LNCaP clone FGC (cell line): ENCODE data around the gene SIRPB1.
"Not testable (repeated sequence)": the region's sequence is repeated elsewhere in the genome, so short reads cannot be mapped to it uniquely, and the experiment has no call there.

Source experiments
- DNase-seq: peaks from one replicate; pipeline ENCODE4 v3.0.0-alpha.2; 2011; ENCODE audit warnings: low read depth
- H3K4me3 ChIP-seq: 2 replicates; pipeline ENCODE4 v1.5.1; 2011; ENCODE audit warnings: mild to moderate bottlenecking, low read depth, low read length, control low read depth
- TF ChIP-seq, protein P1 (sequence below): IDR thresholded peaks from 2 replicates; pipeline ENCODE4 v1.5.1; 2012; ENCODE audit warnings: mild to moderate bottlenecking; ENCODE audit not compliant: control insufficient read depth, insufficient read depth; ENCODE audit errors: extremely low read depth

SIRPB1 gene

DNA sequence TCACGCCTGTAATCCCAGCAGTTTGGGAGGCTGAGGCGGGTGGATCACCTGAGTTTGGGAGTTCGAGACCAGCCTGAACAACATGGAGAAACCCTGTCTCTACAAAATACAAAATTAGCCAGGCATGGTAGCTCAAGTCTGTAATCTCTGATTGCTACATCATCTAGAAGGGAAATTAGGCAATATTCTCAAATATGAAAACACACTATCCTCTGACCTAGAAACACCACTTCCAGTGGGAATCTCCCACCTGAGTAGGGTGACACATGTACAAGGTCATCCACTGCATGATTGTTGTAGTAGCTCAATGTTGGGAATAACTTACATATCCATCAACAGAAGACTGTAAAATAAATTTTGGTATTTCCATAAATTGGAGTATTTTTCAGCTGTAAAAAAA is 43.2 kb downstream of the SIRPB1 start:
- H3K4me3 ChIP-seq: no peak overlapping the region
- no peak for DNase-seq
- TF ChIP-seq, protein P1, sequence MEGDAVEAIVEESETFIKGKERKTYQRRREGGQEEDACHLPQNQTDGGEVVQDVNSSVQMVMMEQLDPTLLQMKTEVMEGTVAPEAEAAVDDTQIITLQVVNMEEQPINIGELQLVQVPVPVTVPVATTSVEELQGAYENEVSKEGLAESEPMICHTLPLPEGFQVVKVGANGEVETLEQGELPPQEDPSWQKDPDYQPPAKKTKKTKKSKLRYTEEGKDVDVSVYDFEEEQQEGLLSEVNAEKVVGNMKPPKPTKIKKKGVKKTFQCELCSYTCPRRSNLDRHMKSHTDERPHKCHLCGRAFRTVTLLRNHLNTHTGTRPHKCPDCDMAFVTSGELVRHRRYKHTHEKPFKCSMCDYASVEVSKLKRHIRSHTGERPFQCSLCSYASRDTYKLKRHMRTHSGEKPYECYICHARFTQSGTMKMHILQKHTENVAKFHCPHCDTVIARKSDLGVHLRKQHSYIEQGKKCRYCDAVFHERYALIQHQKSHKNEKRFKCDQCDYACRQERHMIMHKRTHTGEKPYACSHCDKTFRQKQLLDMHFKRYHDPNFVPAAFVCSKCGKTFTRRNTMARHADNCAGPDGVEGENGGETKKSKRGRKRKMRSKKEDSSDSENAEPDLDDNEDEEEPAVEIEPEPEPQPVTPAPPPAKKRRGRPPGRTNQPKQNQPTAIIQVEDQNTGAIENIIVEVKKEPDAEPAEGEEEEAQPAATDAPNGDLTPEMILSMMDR: no peak

DNA sequence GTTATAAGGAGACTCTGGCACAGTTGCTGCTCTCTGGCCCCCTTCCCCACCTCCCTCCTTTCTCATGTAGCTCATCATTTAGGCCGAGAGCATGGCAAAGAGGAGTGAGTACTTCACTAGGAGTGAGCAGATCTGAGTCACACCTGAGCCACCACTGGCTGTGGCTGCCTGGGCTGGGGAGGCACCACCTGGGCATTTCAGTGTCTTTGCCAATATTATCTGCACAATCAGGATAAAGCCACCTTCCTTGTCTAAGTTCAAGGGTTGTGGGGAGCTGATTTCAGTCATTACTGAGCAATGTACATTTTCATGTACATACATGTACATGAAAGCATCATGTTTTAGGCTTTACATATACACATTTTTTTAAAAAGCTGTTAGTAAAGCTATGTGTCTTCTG is 43.8 kb downstream of the SIRPB1 start:
- not testable (repeated sequence) for DNase-seq, H3K4me3 ChIP-seq

DNA sequence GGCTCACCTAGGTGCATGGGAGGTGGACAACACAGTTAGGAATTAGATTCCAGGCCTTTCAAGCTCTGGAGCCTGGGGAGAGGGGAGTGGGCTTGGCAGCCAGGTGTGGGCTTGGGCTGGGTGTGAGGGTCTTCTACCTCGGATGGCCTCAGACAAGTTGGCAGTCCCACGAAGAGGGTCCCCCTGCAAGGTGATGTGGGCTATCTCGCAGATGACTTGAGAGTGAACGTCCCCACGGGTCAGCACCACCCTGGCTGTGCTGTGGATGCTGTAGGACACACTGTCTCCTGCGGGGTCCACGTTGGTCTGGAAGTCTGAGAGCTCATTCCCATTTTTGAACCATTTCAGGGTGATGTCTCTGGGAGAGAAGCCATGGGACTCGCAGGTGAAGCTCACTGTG is 48.2 kb downstream of the SIRPB1 start:
- not testable (repeated sequence) for H3K4me3 ChIP-seq, DNase-seq
